Breast epithelium (tissue), 4 donors: ENCODE data around the gene HOPX. TPM values are rescaled to one million over a fixed set of nuclear protein-coding genes. Genes with fewer than 3 reads are reported as not detected.
"Not testable (repeated sequence)": the region's sequence is repeated elsewhere in the genome, so short reads cannot be mapped to it uniquely, and the experiment has no call there.

ENCODE experiments used
- DNase-seq, 2 donors: peaks; one replicate each; pipeline ENCODE4 v3.0.0-alpha.2; 2019; ENCODE audit warnings: low spot score in 2 of 2
- H3K27ac ChIP-seq, 2 donors: fragments of 200-600 bp; sonication (generic) in 1 of 2; one replicate each; pipeline ENCODE4 v1.5.1; 2016 to 2019; ENCODE audit warnings: mild to moderate bottlenecking in 1 of 2
- H3K27me3 ChIP-seq, 2 donors: fragments of 200-600 bp; sonication (generic) in 1 of 2; one replicate each; pipeline versions ENCODE4 v1.5.1 to v1.6.0; 2017 to 2019; ENCODE audit warnings: control low read depth in 1 of 2, mild to moderate bottlenecking in 1 of 2
- H3K36me3 ChIP-seq: fragments of 200-600 bp; one replicate; pipeline ENCODE4 v1.5.1; 2019
- H3K4me1 ChIP-seq, 2 donors: fragments of 200-600 bp; sonication (generic); one replicate each; pipeline ENCODE4 v1.5.1; 2016 to 2019; ENCODE audit warnings: control low read depth in 1 of 2
- H3K4me3 ChIP-seq, 3 donors: fragments of 200-600 bp; sonication (generic); 1 replicate in 2 of 3; 2 replicates in 1 of 3; pipeline ENCODE4 v1.5.1; 2016 to 2019; ENCODE audit warnings: mild to moderate bottlenecking in 3 of 3, moderate library complexity in 2 of 3
- H3K9me3 ChIP-seq, 2 donors: fragments of 200-600 bp; sonication (generic) in 1 of 2; one replicate each; pipeline ENCODE4 v1.5.1; 2016 to 2019; ENCODE audit warnings: control low read depth in 1 of 2
- POLR2A ChIP-seq: fragments of 450-650 bp; IDR thresholded peaks from one replicate; pipeline ENCODE4 v1.6.1; 2016; ENCODE audit warnings: antibody characterized with exemption, mild to moderate bottlenecking, moderate library complexity
- POLR2AphosphoS5 ChIP-seq, 3 donors: sonication (generic); formaldehyde crosslinking; IDR thresholded peaks; one replicate each; pipeline ENCODE4 v1.6.1; 2017; ENCODE audit warnings: antibody characterized with exemption in 3 of 3
- intact Hi-C: fragments of 100-400 bp; cut with DNase I; formaldehyde crosslinking; loops from one replicate; pipeline ENCODE4 v1.15.1; 2023; ENCODE audit warnings: low total_unique reads
- total RNA-seq, 3 donors: library from RNA; depleted of rRNA; stranded (reverse); fragments of >200 nt; gene quantifications; one replicate each; pipeline ENCODE4 v1.1.0, GENCODE V29; 2016
- TF ChIP-seq, protein P1 (sequence below), 3 donors: fragments of 450-650 bp; IDR thresholded peaks; one replicate each; pipeline ENCODE4 v1.5.1; 2016 to 2017; ENCODE audit warnings: antibody characterized with exemption in 3 of 3, mild to moderate bottlenecking in 3 of 3, moderate library complexity in 3 of 3

Gene HOPX
- total RNA-seq, 3 donors from 2014 or later: 3.8 to 9.8 (median 4.8) TPM

GRCh38 chr4:56698329-56698728 is 17.2 kb upstream of the HOPX start:
- Histone ChIP-seq H3K9me3 (no peaks in the 10 kb centered on the region), H3K4me1 (no peaks in the 10 kb centered on the region), H3K4me3 (no peak overlapping the region), H3K27ac (no peak overlapping the region), H3K36me3 (no peaks in the 10 kb centered on the region), H3K27me3 (no peaks in the 10 kb centered on the region)
- TF ChIP-seq, protein P1, sequence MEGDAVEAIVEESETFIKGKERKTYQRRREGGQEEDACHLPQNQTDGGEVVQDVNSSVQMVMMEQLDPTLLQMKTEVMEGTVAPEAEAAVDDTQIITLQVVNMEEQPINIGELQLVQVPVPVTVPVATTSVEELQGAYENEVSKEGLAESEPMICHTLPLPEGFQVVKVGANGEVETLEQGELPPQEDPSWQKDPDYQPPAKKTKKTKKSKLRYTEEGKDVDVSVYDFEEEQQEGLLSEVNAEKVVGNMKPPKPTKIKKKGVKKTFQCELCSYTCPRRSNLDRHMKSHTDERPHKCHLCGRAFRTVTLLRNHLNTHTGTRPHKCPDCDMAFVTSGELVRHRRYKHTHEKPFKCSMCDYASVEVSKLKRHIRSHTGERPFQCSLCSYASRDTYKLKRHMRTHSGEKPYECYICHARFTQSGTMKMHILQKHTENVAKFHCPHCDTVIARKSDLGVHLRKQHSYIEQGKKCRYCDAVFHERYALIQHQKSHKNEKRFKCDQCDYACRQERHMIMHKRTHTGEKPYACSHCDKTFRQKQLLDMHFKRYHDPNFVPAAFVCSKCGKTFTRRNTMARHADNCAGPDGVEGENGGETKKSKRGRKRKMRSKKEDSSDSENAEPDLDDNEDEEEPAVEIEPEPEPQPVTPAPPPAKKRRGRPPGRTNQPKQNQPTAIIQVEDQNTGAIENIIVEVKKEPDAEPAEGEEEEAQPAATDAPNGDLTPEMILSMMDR (IDR thresholded peaks at IDR 0.05): no peak
- TF ChIP-seq POLR2AphosphoS5 (IDR thresholded peaks at IDR 0.05) (no peak), POLR2A (no peak)
- intact Hi-C loops: no loop called here
- DNase-seq: no peak

DNA sequence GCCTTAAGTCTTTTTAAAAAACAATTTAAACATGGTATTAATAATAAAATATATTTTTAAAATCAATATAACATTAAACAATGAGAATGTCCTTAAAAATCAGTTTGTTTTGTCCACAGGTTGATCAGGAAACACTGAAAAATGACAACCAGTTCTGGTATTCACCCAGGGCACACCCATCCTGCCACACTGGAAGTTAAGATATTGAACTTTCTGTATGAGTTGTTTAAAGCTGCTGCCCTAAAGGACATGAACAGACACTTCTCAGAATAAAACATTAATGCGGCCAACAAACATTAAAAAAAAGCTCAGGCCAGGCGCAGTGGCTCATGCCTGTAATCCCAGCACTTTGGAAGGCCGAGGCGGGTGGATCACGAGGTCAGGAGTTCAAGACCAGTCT is 15.0 kb upstream of the HOPX start:
- Histone ChIP-seq H3K36me3 (no peaks in the 10 kb centered on the region), H3K27ac (no peak overlapping the region), H3K27me3 (no peaks in the 10 kb centered on the region), H3K4me3 (no peak overlapping the region), H3K9me3 (no peaks in the 10 kb centered on the region), H3K4me1 (no peaks in the 10 kb centered on the region)
- DNase-seq: no peak
- intact Hi-C loops: no loop called here
- TF ChIP-seq POLR2A (no peak), POLR2AphosphoS5 (IDR thresholded peaks at IDR 0.05) (no peak)
- TF ChIP-seq, protein P1 (IDR thresholded peaks at IDR 0.05): no peak

DNA sequence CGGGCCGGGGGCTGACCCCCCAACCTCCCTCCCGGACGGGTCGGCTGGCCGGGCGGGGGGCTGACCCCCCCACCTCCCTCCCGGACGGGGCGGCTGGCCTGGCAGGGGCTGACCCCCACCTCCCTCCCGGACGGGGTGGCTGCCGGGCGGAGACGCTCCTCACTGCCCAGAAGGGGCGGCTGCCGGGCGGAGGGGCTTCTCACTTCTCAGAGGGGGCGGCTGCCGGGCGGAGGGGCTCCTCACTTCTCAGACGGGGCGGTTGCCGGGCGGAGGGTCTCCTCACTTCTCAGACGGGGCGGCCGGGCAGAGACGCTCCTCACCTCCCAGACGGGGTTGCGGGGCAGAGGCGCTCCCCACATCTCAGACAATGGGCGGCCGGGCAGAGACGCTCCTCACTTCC is 12.4 kb upstream of the HOPX start:
- DNase-seq, H3K27ac ChIP-seq, H3K36me3 ChIP-seq, H3K4me1 ChIP-seq, H3K9me3 ChIP-seq, intact Hi-C loops, H3K27me3 ChIP-seq, H3K4me3 ChIP-seq: not testable (repeated sequence)

- intact Hi-C loops: no loop called here
- no peaks in the 10 kb centered on the region for H3K27me3 ChIP-seq
- H3K36me3 ChIP-seq: no peaks in the 10 kb centered on the region
- H3K9me3 ChIP-seq: no peaks in the 10 kb centered on the region
- no peak for DNase-seq
- H3K4me1 ChIP-seq: no peaks in the 10 kb centered on the region
- TF ChIP-seq POLR2A (no peak), POLR2AphosphoS5 (IDR thresholded peaks at IDR 0.05) (no peak)
- TF ChIP-seq, protein P1 (IDR thresholded peaks at IDR 0.05): no peak
- no peak overlapping the region for H3K4me3 ChIP-seq
- H3K27ac ChIP-seq: no peak overlapping the region
Observed at GRCh38 chr4:56692576-56692975, 11.5 kb upstream of the HOPX start.

DNA sequence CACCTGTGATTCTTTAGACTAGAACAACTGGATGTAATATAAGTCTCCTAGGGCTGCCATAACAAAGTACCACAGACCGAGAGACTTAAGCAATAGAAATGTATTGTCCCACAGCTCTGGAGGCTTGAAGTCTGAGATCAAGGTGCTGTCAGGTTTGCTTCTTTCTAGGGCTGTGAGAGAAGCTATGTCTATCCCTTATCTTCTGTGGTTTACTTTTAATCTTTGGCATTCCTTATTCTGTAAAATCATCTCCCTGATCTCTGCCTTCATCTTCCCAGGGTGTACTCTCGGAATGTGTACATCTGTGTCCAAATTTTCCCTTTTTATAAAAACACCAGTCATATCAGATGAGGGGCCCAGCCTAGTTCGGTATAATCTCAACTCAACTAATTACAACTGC is 10.3 kb upstream of the HOPX start:
- Histone ChIP-seq H3K27me3 (no peaks in the 10 kb centered on the region), H3K27ac (no peak overlapping the region), H3K4me3 (no peak overlapping the region), H3K36me3 (no peaks in the 10 kb centered on the region), H3K9me3 (no peaks in the 10 kb centered on the region), H3K4me1 (no peaks in the 10 kb centered on the region)
- no peak for DNase-seq
- intact Hi-C loops: no loop called here
- TF ChIP-seq POLR2A (no peak), POLR2AphosphoS5 (IDR thresholded peaks at IDR 0.05) (no peak)
- TF ChIP-seq, protein P1 (IDR thresholded peaks at IDR 0.05): no peak

GRCh38 chr4:56690393-56690792 is 9.3 kb upstream of the HOPX start:
- intact Hi-C loops: no loop called here
- TF ChIP-seq POLR2AphosphoS5 (IDR thresholded peaks at IDR 0.05) (no peak), POLR2A (no peak)
- TF ChIP-seq, protein P1 (IDR thresholded peaks at IDR 0.05): no peak
- Histone ChIP-seq H3K36me3 (no peaks in the 10 kb centered on the region), H3K9me3 (no peaks in the 10 kb centered on the region), H3K27me3 (no peaks in the 10 kb centered on the region), H3K4me3 (no peak overlapping the region), H3K27ac (no peak overlapping the region), H3K4me1 (no peaks in the 10 kb centered on the region)
- DNase-seq: no peak
